PC-9 (cell line): ENCODE data around the gene KCNC3.

Source experiments
- EZH2 ChIP-seq: fragments of 200-600 bp; sonication (generic); IDR thresholded peaks from 2 replicates; pipeline ENCODE4 v1.8.0; 2017; ENCODE audit warnings: antibody characterized with exemption, low read depth
- TF ChIP-seq, protein P1 (sequence below): fragments of 200-600 bp; sonication (generic); conservative IDR thresholded peaks from 2 replicates; pipeline ENCODE4 v1.6.1; 2017; ENCODE audit warnings: mixed run types, antibody characterized with exemption, mild to moderate bottlenecking, moderate library complexity

DNA sequence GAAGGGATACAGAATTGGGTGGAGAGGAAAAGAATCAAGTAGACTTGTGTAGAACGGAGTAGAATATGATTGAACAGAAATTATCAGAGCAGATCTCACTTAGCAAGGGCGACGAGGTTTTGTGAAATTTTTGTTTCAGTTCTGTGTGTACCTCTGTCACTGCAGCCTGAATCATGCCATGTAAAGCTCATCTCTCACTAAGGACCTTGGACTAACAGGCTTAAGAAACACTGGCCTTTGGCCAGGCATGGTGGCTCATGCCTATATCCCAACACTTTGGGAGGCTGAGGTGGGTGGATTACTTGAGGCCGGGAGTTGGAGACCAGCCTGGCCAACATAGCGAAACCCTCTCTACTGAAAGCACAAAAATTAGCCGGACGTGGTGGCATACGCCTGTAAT, 63.1 kb downstream of the KCNC3 start:
- TF ChIP-seq, protein P1, sequence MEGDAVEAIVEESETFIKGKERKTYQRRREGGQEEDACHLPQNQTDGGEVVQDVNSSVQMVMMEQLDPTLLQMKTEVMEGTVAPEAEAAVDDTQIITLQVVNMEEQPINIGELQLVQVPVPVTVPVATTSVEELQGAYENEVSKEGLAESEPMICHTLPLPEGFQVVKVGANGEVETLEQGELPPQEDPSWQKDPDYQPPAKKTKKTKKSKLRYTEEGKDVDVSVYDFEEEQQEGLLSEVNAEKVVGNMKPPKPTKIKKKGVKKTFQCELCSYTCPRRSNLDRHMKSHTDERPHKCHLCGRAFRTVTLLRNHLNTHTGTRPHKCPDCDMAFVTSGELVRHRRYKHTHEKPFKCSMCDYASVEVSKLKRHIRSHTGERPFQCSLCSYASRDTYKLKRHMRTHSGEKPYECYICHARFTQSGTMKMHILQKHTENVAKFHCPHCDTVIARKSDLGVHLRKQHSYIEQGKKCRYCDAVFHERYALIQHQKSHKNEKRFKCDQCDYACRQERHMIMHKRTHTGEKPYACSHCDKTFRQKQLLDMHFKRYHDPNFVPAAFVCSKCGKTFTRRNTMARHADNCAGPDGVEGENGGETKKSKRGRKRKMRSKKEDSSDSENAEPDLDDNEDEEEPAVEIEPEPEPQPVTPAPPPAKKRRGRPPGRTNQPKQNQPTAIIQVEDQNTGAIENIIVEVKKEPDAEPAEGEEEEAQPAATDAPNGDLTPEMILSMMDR = no peak
- no peak for TF ChIP-seq EZH2
